T-helper 1 cell treated with Interleukin-12 subunit alpha and Interleukin-12 subunit beta and Interleukin-4 antibody, amounts not matched to agents 30 μg/mL and 1 μg/mL, for 36 hours (primary cell): Measurements from ENCODE around the gene MED17.

Source experiments
- H3K27ac Mint-ChIP-seq: one replicate; pipeline ENCODE4 v1.8.0; 2021; ENCODE audit warnings: mild to moderate bottlenecking, mixed read lengths
- H3K27me3 Mint-ChIP-seq: one replicate; pipeline ENCODE4 v1.8.0; 2021; ENCODE audit warnings: low read depth, mixed read lengths
- H3K36me3 Mint-ChIP-seq: one replicate; pipeline ENCODE4 v1.8.0; 2021; ENCODE audit warnings: low read depth, mixed read lengths
- H3K4me1 Mint-ChIP-seq: one replicate; pipeline ENCODE4 v1.8.0; 2021; ENCODE audit warnings: low read depth, mixed read lengths
- H3K4me3 Mint-ChIP-seq: one replicate; pipeline ENCODE4 v1.8.0; 2021; ENCODE audit warnings: mild to moderate bottlenecking, moderate library complexity, mixed read lengths
- H3K9me3 Mint-ChIP-seq: one replicate; pipeline ENCODE4 v1.8.0; 2021; ENCODE audit warnings: mixed read lengths

Gene MED17, protein sequence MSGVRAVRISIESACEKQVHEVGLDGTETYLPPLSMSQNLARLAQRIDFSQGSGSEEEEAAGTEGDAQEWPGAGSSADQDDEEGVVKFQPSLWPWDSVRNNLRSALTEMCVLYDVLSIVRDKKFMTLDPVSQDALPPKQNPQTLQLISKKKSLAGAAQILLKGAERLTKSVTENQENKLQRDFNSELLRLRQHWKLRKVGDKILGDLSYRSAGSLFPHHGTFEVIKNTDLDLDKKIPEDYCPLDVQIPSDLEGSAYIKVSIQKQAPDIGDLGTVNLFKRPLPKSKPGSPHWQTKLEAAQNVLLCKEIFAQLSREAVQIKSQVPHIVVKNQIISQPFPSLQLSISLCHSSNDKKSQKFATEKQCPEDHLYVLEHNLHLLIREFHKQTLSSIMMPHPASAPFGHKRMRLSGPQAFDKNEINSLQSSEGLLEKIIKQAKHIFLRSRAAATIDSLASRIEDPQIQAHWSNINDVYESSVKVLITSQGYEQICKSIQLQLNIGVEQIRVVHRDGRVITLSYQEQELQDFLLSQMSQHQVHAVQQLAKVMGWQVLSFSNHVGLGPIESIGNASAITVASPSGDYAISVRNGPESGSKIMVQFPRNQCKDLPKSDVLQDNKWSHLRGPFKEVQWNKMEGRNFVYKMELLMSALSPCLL

DNA sequence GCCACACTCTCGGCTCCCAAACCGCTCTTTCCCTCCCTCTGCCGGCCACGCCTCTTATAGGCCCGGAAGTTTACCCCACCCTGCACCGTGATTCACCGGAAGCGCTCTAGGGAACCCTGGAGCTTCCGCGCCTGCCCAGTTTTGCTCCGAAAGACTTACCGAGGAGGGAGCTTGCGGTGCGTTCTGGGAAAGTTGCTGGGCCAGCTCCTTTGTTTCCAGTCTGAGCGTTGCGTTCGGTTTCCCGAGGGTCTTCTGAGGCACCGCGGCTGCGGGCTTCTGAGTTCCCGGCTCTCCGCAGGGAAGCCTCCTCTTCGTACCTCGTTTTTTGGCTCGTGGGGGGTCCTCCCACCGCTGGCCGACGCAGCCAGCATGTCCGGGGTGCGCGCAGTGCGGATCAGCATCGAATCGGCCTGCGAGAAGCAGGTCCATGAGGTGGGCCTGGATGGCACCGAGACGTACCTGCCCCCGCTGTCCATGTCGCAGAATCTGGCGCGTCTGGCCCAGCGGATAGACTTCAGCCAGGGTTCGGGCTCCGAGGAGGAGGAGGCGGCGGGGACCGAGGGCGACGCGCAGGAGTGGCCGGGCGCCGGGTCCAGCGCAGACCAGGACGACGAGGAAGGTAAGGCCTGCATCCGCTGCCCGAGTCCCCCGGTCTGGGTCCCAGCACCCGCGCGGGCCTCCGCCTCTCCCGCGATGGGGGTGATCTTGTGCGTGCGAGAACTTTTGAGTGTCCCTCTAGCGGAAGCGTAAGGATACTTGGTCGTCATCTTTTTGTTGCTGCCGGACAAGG is at the start of gene MED17:
Gene MED17 (plus strand): TSS at position 138 of the 790 bp plus-strand sequence. CDS start 232 bp downstream, at position 370.
- Mint-ChIP-seq H3K9me3 (no peaks in the 10 kb centered on the region), H3K4me1 (peaks cover 37% of the 10 kb centered on the region), H3K27me3 (no peaks in the 10 kb centered on the region), H3K4me3 (peak within 1 kb of the TSS; percentile 99), H3K36me3 (peaks cover 23% of the 10 kb centered on the region), H3K27ac (peak within 1 kb of the TSS; percentile 82)

DNA sequence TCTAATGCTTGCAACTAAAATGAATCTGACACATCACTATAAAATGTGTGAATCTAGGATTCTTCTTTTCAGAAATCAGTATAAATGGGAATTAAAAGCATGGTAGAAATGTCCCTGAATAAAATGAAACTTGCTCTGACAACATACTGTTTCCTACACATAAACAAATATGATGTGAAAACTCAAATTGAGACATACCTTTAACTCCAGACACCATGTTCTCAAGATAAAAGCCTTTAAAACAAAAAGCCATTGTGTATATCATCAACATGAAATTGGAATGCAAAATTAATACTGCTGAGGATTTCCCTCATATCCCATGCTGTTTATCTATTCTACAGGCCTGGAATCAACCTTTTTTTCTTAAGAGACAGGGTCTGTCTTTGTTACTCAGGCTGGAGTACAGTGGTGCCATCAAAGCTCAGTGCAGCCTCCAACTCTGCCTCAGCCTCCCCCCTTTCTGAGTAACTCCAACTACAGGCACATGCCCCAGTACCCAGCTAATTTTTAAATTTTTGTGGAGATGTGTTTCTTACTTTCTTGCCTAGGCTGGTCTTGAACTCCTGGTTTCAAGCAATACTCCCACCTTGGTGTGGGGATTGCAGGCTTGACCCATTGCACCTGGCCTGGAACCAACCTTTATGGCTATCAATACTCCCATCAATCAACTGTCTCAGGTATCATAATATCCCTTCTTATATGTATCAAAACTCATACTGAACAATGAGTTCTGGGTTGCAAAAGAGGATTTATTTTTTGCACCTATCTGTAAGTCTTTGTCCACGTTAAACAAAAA is 49.5 kb upstream of the MED17 start:
- no peaks in the 10 kb centered on the region for H3K9me3 Mint-ChIP-seq
- peak overlapping the region; percentile 17 for H3K4me3 Mint-ChIP-seq
- H3K27ac Mint-ChIP-seq, result peak overlapping the region; percentile 26
- peaks cover 74% of the 10 kb centered on the region for H3K36me3 Mint-ChIP-seq
- H3K4me1 Mint-ChIP-seq, result peaks cover 62% of the 10 kb centered on the region
- no peaks in the 10 kb centered on the region for H3K27me3 Mint-ChIP-seq

DNA sequence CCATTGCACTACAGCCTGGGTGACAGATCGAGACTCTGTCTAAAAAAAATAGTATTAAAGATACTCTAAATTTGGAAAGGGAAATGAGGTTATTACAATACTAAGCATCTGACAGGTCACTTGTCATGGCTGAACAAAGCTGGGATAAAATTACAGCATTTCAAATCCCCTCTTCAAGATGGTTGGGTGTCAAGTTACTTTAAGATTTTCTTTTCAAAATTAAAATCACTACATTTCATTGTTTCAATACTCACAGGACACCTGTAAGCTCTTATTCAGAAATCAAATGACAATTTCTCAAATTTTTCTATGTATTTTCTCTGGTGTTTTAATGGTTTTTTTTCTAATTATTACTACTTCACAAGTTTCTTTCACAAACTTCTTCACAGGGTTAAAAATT is 48.5 kb upstream of the MED17 start:
- peaks cover 75% of the 10 kb centered on the region for H3K36me3 Mint-ChIP-seq
- no peak overlapping the region for H3K27ac Mint-ChIP-seq
- H3K9me3 Mint-ChIP-seq, result no peaks in the 10 kb centered on the region
- no peaks in the 10 kb centered on the region for H3K27me3 Mint-ChIP-seq
- H3K4me1 Mint-ChIP-seq, result peaks cover 68% of the 10 kb centered on the region
- no peak overlapping the region for H3K4me3 Mint-ChIP-seq

DNA sequence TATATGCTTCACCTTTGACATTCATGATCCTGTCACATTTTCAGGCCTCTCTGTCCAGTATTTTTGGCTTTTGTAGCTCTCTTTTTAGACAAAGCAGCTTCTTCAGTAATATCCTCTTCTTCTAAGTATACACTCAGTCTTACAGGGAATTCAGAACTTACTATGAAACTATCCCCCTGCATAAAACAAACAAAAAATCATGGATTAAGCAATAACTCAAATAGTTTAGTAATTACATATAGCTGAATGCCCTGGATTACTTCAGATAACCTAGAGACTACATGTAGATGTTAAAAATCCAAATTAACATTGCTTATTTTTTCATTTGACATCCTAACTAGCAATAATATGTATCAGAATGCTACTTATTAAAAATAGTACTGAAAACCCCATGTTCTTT is 48.0 kb upstream of the MED17 start:
- Mint-ChIP-seq H3K4me3 (no peak overlapping the region), H3K4me1 (peaks cover 69% of the 10 kb centered on the region), H3K36me3 (peaks cover 80% of the 10 kb centered on the region)

DNA sequence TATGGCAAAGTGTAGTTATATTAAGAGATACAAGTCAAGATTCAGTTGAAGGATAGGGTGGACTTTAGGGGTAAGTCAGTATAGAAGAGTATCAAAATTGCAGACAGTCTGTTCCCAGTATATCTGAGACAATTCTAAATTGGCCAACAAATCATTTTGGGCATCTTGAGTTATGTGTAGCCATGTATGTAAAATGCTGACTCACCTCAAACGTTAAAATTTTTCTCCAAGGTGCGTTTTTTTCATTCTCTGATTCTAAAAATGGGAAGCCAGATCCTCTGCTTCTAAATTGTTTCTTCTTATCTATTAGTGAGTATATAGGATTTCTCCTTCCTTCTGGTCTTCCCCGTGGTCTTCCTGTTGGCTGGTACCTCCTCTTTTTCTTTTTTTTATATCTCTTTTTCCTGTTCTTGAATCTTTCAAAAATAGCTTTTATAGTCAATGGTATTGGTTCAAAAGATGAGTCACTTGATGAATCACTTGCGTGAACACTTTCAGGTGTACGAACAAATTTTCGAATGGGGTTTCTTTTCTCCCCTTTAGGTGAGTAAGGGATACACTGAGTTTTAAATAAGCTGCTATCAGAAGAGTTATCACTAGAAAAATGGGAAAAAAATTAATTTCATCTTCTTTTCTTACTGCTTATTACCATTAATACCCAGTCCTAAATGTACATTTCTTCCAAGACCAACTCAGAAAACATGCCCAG is 46.0 kb upstream of the MED17 start:
- no peaks in the 10 kb centered on the region for H3K27me3 Mint-ChIP-seq
- H3K4me3 Mint-ChIP-seq, result peak overlapping the region; percentile 100
- H3K27ac Mint-ChIP-seq, result peak overlapping the region; percentile 75
- no peaks in the 10 kb centered on the region for H3K9me3 Mint-ChIP-seq
- peaks cover 61% of the 10 kb centered on the region for H3K4me1 Mint-ChIP-seq
- peaks cover 73% of the 10 kb centered on the region for H3K36me3 Mint-ChIP-seq

More for the DNA sequence above, 48.0 kb upstream of the MED17 start:
- Mint-ChIP-seq H3K27me3 (no peaks in the 10 kb centered on the region), H3K27ac (no peak overlapping the region), H3K9me3 (no peaks in the 10 kb centered on the region)

DNA sequence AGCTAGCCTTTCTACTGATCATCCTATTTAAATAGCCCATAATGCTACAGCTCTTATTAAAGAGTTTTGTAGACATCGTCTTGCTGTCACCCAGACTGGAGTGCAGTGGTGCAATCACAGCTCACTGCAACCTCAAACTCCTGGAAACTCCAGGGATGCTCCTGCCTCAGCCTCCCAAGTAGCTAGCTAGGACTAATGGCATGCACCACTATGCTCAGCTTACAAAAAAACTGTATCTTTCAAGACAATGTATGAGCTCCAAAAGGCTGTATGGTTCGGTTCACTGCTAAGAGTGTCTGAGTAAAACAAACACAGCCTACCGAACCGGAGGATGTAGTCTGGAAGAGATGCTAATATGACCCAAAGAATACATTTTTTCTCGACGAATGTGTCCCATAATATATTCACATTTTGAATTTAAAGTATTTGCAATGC is 45.4 kb upstream of the MED17 start:
- no peaks in the 10 kb centered on the region for H3K9me3 Mint-ChIP-seq
- no peaks in the 10 kb centered on the region for H3K27me3 Mint-ChIP-seq
- H3K36me3 Mint-ChIP-seq, result peaks cover 69% of the 10 kb centered on the region
- peaks cover 57% of the 10 kb centered on the region for H3K4me1 Mint-ChIP-seq
- peak overlapping the region; percentile 100 for H3K4me3 Mint-ChIP-seq
- peak overlapping the region; percentile 75 for H3K27ac Mint-ChIP-seq

DNA sequence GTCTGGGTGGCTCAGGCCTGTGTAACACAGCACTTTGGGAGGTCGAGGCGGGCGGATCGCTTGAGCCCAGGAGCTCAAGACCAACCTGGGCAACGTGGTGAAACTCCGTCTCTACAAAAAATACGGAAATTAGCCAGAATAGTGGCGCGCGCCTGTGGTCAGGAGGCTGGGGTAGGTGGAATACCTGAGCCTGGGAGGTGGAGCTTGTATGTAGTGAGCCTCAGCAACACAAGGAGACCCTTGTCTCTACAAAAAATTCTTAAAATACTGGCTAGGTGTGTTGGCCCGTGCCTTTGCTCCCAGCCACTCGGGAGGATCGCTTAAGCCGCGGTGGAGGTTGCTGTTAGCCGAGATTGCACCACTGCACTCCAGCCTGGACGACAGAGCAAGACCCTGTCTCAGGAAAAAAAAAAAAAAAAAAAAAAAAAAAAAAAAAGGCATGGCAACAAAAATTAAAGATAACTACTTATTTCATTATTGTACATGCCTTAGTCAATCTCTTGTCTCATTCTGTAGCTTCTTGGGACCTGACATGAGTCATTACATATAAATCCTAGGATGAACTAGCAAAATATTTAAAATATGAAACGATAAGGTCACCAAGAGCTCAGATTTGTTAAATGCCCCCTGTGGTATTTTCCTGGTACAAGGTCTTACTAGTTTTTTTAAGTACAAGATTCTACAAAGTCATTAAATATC is 43.9 kb upstream of the MED17 start:
- Mint-ChIP-seq H3K4me3 (peak overlapping the region; percentile 100), H3K4me1 (peaks cover 54% of the 10 kb centered on the region), H3K27me3 (no peaks in the 10 kb centered on the region), H3K9me3 (no peaks in the 10 kb centered on the region), H3K27ac (peak overlapping the region; percentile 100), H3K36me3 (peaks cover 62% of the 10 kb centered on the region)

DNA sequence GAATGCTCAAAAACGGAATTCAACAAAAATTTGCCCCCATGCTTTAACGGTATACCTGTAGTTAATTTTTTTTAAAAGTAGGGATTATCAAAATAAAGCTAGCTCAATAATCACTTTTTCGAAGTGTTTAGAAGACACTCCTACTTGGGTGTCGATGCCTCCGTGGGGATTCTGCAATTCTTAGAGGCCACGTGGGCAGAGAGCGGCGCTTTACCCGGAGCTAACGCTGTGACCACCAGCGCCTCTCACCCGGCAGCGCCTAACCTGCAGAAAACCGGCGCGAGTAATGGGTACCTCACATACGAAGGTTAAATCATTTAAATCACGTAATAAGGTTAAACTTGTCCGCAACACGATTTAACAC is 43.4 kb upstream of the MED17 start:
- Mint-ChIP-seq H3K9me3 (no peaks in the 10 kb centered on the region), H3K27me3 (no peaks in the 10 kb centered on the region), H3K36me3 (peaks cover 59% of the 10 kb centered on the region), H3K27ac (peak overlapping the region; percentile 100), H3K4me3 (peak overlapping the region; percentile 100), H3K4me1 (peaks cover 52% of the 10 kb centered on the region)

DNA sequence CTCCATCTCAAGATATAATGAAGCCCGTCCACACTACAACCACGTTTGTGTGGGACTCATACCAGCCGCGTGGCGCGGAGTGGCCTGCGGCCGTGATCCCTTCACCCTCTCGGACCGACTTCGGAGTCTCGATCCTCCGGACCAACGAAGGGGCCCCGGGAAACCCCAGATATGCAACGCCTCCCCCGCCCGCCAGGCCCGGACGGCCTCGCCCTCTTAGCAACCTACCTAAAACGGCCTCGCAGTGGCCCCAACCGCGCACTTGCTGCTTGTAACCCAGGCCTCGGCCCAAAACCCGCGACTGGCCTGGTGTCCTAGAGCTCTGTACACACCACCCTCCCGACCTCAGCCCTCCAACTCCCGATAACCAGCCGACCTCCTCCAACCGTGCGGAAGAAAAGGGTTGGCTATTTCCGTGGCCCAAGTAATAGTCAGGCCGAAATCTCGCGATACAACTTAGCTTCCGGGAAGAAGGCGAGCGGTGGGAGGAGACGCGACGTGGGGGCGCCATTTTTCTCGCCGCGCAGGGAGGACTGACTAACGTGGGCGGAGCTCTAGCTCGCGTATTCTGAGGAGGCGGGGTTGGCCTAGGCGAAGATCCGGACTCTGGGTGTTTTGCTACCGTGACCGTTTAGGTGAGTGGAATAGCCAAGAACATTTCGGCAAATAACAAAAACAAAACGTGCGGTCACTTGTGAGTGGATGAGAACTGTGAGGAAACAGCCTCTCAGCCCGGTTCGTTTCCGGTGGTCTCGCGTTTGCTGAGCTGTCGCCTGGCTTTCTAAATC is 42.8 kb upstream of the MED17 start, which contains the start of the genes C11orf54 and TAF1D:
Gene C11orf54 (plus strand): TSS at position 579 of the 788 bp plus-strand sequence. CDS start 5,722 bp downstream, outside the sequence.
Gene TAF1D (minus strand): TSS at position 402 of the 788 bp plus-strand sequence. CDS start 2,191 bp downstream, outside the sequence.
- H3K4me3 Mint-ChIP-seq, result peak within 1 kb of the TSS; percentile 100
- H3K4me1 Mint-ChIP-seq, result peaks cover 47% of the 10 kb centered on the region
- H3K9me3 Mint-ChIP-seq, result no peaks in the 10 kb centered on the region
- H3K27me3 Mint-ChIP-seq, result no peaks in the 10 kb centered on the region
- H3K36me3 Mint-ChIP-seq, result peaks cover 54% of the 10 kb centered on the region
- peak within 1 kb of the TSS; percentile 100 for H3K27ac Mint-ChIP-seq

DNA sequence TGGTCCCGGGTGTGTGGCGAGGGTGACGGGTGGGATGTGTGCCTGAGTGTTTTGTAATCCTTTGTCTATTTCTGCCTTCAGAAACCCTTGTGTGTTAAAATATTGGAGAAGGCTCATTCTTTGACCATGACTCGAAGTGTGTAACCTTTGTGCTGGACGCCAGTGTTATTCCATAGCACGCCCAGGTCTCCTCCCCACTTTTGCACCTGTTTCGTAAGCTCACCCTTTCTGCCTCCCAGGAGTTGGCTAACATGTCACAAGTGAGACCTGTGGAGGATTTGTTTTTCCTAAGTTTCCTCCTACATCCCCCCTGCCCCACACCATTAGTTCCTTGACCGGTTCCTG is 42.2 kb upstream of the MED17 start:
- peaks cover 44% of the 10 kb centered on the region for H3K4me1 Mint-ChIP-seq
- peak overlapping the region; percentile 100 for H3K4me3 Mint-ChIP-seq
- H3K9me3 Mint-ChIP-seq, result no peaks in the 10 kb centered on the region
- H3K27ac Mint-ChIP-seq, result peak overlapping the region; percentile 100
- H3K36me3 Mint-ChIP-seq, result peaks cover 53% of the 10 kb centered on the region
- no peaks in the 10 kb centered on the region for H3K27me3 Mint-ChIP-seq

DNA sequence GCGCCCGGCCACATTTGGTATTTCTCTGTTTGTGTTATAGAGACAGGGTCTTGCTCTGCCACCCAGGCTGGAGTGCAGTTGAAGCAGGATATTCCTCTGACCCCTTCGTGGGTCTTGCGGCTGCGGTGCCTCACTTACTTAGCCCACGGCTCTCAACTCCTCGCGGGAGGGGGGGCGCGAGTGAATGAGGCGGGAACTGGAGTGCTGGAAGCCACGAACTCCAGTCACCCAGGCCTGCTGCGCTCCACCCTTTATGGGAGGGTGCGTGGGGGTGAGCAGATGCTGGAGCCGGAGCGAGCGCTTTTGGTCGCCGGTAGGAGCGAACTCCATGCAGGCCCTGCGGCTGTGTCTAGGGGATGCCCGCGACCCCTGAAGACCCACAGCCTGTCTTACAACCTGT is 40.8 kb upstream of the MED17 start:
- Mint-ChIP-seq H3K27ac (peak overlapping the region; percentile 31), H3K36me3 (peaks cover 44% of the 10 kb centered on the region), H3K4me3 (peak overlapping the region; percentile 60), H3K4me1 (peaks cover 29% of the 10 kb centered on the region), H3K9me3 (no peaks in the 10 kb centered on the region), H3K27me3 (no peaks in the 10 kb centered on the region)

DNA sequence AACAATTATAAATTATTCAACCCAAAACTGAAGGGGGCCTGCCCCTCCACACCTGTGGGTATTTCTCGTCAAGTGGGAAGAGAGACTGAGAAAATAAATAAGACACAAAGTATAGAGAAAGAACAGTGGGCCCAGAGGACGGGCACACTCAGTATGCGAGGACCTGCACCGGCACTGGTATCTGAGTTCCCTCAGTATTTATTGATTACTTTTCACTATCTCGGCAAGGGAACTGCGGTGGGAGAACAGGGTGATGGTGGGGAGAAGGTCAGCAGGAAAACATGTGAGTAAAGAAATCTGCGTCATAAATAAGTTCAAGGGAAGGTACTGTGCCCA is 39.4 kb upstream of the MED17 start:
- Mint-ChIP-seq H3K27ac (no peak overlapping the region), H3K36me3 (peaks cover 31% of the 10 kb centered on the region), H3K9me3 (no peaks in the 10 kb centered on the region), H3K4me3 (no peak overlapping the region), H3K4me1 (peaks cover 16% of the 10 kb centered on the region), H3K27me3 (no peaks in the 10 kb centered on the region)
